ENCODE data around the gene ATL2. TPM values are rescaled to one million over a fixed set of nuclear protein-coding genes. Genes with fewer than 3 reads are reported as not detected.

Gene ATL2
- total and polyA plus RNA-seq, 2 donors (not counting 3 experiments of a cell fraction or from before 2014, with no cell fraction given), result 23.9 to 45.5 TPM

GRCh38 chr2:38264396-38265221, 112.5 kb downstream of the ATL2 start:
- BruUV-seq (replicated peaks), result no TSS peak
- Histone ChIP-seq H2AFZ (ENCODE audit: low read depth, low read length) (no peak overlapping the region), H3K36me3 (ENCODE audit: control insufficient read depth in 2 of 2, extremely low read depth in 1 of 2, insufficient read depth in 2 of 2, low read length in 2 of 2) (no peaks in the 10 kb centered on the region), H3K4me1 (ENCODE audit: control insufficient read depth, extremely low read depth, insufficient read depth, low read length) (no peaks in the 10 kb centered on the region), H3K27ac (ENCODE audit: insufficient read depth, low read depth, low read length) (no peak overlapping the region), H3K9ac (replicated peaks; ENCODE audit: extremely low read depth, insufficient read depth, low read length) (no peak overlapping the region), H3K9me3 (replicated peaks; ENCODE audit: control insufficient read depth, insufficient read depth, low read length) (no peaks in the 10 kb centered on the region), H3K79me2 (ENCODE audit: control insufficient read depth, insufficient read depth, low read length) (no peaks in the 10 kb centered on the region), H3K9me1 (replicated peaks; ENCODE audit: control insufficient read depth, extremely low read depth, insufficient read depth, low read length) (no peaks in the 10 kb centered on the region), H3K4me3 (replicated peaks in 1 of 3; ENCODE audit: insufficient read depth in 1 of 3, low read depth in 1 of 3, low read length in 3 of 3) (no peak overlapping the region), H3K4me2 (ENCODE audit: insufficient read depth, low read length) (no peak overlapping the region), H4K20me1 (replicated peaks; ENCODE audit: control insufficient read depth, extremely low read depth, insufficient read depth, low read length) (no peaks in the 10 kb centered on the region), H3K27me3 (ENCODE audit: control insufficient read depth in 2 of 2, insufficient read depth in 2 of 2, low read length in 2 of 2) (peaks cover 0 to 2% of the 10 kb centered on the region in 2 experiments)
- DNase-seq (ENCODE audit: low read depth, low spot score) (no peak), FAIRE-seq (no peak)
- ChIA-PET POLR2A (no interaction called here), CTCF (interaction anchor here (0.7 to 1.0 kb wide), 2 partner anchors 10 kb away, joined by 3 read pairs; no protein-coding TSS in a partner anchor)
- TF ChIP-seq FOS (IDR thresholded peaks at IDR 0.05; ENCODE audit: borderline replicate concordance, insufficient read depth, low read length) (no peak), MYC (IDR thresholded peaks at IDR 0.05; ENCODE audit: low read depth, low read length) (no peak), GATA2 (IDR thresholded peaks at IDR 0.05; ENCODE audit: insufficient read depth, insufficient read length, low read depth, low read length) (no peak), POLR2AphosphoS5 (IDR thresholded peaks at IDR 0.05; ENCODE audit: insufficient read depth, low read depth, low read length) (no peak), EZH2 (IDR thresholded peaks at IDR 0.05; ENCODE audit: borderline replicate concordance, low read depth, low read length, severe bottlenecking) (no peak), JUN (IDR thresholded peaks at IDR 0.05; ENCODE audit: borderline replicate concordance, insufficient read depth, insufficient read length, low read depth) (no peak), CTCF (IDR thresholded peaks at IDR 0.05; ENCODE audit: extremely low read depth in 1 of 2, insufficient read depth in 1 of 2, low read depth in 1 of 2, low read length in 2 of 2) (no peak), MAX (IDR thresholded peaks at IDR 0.05; ENCODE audit: insufficient read depth, insufficient read length) (no peak), POLR2A (IDR thresholded peaks at IDR 0.05; ENCODE audit: low read depth, low read length) (no peak)
- dilution Hi-C loops (cut with MboI; ENCODE audit: extremely low pct_ligation_motif_present, low sequenced_read_pairs), result no loop called here
- intact Hi-C loops (cut with micrococcal nuclease), result no loop called here
